GM12892 (cell line): Measurements from ENCODE around the gene PFN3.

Source experiments
- POLR2A ChIP-seq: IDR thresholded peaks from 2 replicates; pipeline ENCODE4 v1.6.1; 2011; ENCODE audit warnings: low read depth, low read length, control low read depth
- TAF1 ChIP-seq: IDR thresholded peaks from 2 replicates; pipeline ENCODE4 v1.6.1; 2011; ENCODE audit warnings: low read depth, mild to moderate bottlenecking, control low read depth, low read length, borderline replicate concordance

GRCh38 chr5:177367981-177368868 is 32.2 kb downstream of the PFN3 start:
- no peak for TF ChIP-seq POLR2A
- TF ChIP-seq TAF1 = no peak
